H1 (cell line): ENCODE results near the gene HOXC13. TPM values are rescaled to one million over a fixed set of nuclear protein-coding genes. Genes with fewer than 3 reads are reported as not detected.

Experiments used
- ASH2L ChIP-seq: fragments of 200-600, 300-600 bp; sonication (generic); IDR thresholded peaks from one replicate; pipeline ENCODE4 v1.7.1; 2017; ENCODE audit warnings: low read length
- KDM5A ChIP-seq: fragments of 200-600 bp; IDR thresholded peaks from 2 replicates; pipeline ENCODE4 v1.7.1; 2012; ENCODE audit warnings: mild to moderate bottlenecking, low read length, inconsistent platforms, mixed read lengths
- TBP ChIP-seq: IDR thresholded peaks from 2 replicates; pipeline ENCODE4 v1.6.1; 2011; ENCODE audit warnings: low read depth, low read length, improper control_type of control experiment
- polyA plus RNA-seq, 7 experiments: library from polyadenylated mRNA; depleted of rRNA in 3 of 7; stranded (reverse) in 5 of 7; unstranded in 2 of 7; fragments of >200 nt in 5 of 7; fragments of 200-250 nt in 2 of 7; gene quantifications; 1 replicate in 5 of 7; 2 replicates in 1 of 7; 4 replicates in 1 of 7; pipeline versions ENCODE4 v1.2.1 to v1.2.3, GENCODE V29; 2011 to 2013; ENCODE audit warnings: missing spikeins in 2 of 7, mixed read lengths in 2 of 7
- total RNA-seq: library from RNA; stranded (reverse); fragmentation: NEBNext Ultra II Directional; extraction: Animal tissue kit (Norgen Biotek cat#: 25700); gene quantifications from 2 replicates; pipeline ENCODE4 v1.2.1, GENCODE V29; 2021
- TF ChIP-seq, protein P1 (sequence below): fragments of 300-600 bp; sonication (generic); IDR thresholded peaks from 2 replicates; pipeline ENCODE4 v1.7.1; 2012; ENCODE audit warnings: low read length, moderate library complexity, mild to moderate bottlenecking, inconsistent platforms; ENCODE audit not compliant: insufficient replicate concordance
- TF ChIP-seq, protein P2 (sequence below): IDR thresholded peaks from 2 replicates; pipeline ENCODE4 v1.6.1; 2012; ENCODE audit warnings: inconsistent platforms
- TF ChIP-seq, protein P3 (sequence below): IDR thresholded peaks from 2 replicates; pipeline ENCODE4 v1.6.1; 2012; ENCODE audit warnings: low read length, inconsistent platforms

HOXC13 gene
- total and polyA plus RNA-seq, 2 of the 8 experiments (the other 6 are each of a cell fraction or from before 2014, with no cell fraction given) = 0.02 TPM; not detected in 1

DNA sequence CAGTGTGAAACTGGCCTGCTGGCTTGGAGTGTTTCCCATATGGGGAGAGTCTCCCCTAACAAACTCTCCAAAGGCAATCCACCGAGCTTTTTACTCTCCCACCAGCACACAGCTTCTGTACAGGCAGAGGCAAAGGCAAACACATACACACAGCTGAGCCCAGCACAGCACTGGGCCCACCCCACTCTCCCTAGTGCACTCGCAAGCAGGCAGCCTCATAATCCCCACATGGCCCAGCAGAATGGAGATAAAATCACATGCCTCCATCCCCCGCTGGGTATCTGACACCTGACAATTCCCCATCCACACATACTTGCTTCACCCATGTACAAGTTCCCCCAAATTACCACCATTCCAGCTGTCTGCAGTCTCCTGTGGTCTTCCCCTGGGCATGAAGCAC, 19.5 kb downstream of the HOXC13 start (continued):
- TF ChIP-seq, protein P1, sequence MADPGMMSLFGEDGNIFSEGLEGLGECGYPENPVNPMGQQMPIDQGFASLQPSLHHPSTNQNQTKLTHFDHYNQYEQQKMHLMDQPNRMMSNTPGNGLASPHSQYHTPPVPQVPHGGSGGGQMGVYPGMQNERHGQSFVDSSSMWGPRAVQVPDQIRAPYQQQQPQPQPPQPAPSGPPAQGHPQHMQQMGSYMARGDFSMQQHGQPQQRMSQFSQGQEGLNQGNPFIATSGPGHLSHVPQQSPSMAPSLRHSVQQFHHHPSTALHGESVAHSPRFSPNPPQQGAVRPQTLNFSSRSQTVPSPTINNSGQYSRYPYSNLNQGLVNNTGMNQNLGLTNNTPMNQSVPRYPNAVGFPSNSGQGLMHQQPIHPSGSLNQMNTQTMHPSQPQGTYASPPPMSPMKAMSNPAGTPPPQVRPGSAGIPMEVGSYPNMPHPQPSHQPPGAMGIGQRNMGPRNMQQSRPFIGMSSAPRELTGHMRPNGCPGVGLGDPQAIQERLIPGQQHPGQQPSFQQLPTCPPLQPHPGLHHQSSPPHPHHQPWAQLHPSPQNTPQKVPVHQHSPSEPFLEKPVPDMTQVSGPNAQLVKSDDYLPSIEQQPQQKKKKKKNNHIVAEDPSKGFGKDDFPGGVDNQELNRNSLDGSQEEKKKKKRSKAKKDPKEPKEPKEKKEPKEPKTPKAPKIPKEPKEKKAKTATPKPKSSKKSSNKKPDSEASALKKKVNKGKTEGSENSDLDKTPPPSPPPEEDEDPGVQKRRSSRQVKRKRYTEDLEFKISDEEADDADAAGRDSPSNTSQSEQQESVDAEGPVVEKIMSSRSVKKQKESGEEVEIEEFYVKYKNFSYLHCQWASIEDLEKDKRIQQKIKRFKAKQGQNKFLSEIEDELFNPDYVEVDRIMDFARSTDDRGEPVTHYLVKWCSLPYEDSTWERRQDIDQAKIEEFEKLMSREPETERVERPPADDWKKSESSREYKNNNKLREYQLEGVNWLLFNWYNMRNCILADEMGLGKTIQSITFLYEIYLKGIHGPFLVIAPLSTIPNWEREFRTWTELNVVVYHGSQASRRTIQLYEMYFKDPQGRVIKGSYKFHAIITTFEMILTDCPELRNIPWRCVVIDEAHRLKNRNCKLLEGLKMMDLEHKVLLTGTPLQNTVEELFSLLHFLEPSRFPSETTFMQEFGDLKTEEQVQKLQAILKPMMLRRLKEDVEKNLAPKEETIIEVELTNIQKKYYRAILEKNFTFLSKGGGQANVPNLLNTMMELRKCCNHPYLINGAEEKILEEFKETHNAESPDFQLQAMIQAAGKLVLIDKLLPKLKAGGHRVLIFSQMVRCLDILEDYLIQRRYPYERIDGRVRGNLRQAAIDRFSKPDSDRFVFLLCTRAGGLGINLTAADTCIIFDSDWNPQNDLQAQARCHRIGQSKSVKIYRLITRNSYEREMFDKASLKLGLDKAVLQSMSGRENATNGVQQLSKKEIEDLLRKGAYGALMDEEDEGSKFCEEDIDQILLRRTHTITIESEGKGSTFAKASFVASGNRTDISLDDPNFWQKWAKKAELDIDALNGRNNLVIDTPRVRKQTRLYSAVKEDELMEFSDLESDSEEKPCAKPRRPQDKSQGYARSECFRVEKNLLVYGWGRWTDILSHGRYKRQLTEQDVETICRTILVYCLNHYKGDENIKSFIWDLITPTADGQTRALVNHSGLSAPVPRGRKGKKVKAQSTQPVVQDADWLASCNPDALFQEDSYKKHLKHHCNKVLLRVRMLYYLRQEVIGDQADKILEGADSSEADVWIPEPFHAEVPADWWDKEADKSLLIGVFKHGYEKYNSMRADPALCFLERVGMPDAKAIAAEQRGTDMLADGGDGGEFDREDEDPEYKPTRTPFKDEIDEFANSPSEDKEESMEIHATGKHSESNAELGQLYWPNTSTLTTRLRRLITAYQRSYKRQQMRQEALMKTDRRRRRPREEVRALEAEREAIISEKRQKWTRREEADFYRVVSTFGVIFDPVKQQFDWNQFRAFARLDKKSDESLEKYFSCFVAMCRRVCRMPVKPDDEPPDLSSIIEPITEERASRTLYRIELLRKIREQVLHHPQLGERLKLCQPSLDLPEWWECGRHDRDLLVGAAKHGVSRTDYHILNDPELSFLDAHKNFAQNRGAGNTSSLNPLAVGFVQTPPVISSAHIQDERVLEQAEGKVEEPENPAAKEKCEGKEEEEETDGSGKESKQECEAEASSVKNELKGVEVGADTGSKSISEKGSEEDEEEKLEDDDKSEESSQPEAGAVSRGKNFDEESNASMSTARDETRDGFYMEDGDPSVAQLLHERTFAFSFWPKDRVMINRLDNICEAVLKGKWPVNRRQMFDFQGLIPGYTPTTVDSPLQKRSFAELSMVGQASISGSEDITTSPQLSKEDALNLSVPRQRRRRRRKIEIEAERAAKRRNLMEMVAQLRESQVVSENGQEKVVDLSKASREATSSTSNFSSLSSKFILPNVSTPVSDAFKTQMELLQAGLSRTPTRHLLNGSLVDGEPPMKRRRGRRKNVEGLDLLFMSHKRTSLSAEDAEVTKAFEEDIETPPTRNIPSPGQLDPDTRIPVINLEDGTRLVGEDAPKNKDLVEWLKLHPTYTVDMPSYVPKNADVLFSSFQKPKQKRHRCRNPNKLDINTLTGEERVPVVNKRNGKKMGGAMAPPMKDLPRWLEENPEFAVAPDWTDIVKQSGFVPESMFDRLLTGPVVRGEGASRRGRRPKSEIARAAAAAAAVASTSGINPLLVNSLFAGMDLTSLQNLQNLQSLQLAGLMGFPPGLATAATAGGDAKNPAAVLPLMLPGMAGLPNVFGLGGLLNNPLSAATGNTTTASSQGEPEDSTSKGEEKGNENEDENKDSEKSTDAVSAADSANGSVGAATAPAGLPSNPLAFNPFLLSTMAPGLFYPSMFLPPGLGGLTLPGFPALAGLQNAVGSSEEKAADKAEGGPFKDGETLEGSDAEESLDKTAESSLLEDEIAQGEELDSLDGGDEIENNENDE = no peak
- TF ChIP-seq TBP (no peak), ASH2L (no peak), KDM5A (no peak)
- TF ChIP-seq, protein P2, sequence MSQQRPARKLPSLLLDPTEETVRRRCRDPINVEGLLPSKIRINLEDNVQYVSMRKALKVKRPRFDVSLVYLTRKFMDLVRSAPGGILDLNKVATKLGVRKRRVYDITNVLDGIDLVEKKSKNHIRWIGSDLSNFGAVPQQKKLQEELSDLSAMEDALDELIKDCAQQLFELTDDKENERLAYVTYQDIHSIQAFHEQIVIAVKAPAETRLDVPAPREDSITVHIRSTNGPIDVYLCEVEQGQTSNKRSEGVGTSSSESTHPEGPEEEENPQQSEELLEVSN = no peak
- TF ChIP-seq, protein P3, sequence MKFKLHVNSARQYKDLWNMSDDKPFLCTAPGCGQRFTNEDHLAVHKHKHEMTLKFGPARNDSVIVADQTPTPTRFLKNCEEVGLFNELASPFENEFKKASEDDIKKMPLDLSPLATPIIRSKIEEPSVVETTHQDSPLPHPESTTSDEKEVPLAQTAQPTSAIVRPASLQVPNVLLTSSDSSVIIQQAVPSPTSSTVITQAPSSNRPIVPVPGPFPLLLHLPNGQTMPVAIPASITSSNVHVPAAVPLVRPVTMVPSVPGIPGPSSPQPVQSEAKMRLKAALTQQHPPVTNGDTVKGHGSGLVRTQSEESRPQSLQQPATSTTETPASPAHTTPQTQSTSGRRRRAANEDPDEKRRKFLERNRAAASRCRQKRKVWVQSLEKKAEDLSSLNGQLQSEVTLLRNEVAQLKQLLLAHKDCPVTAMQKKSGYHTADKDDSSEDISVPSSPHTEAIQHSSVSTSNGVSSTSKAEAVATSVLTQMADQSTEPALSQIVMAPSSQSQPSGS = no peak
